ENCODE results near the gene TTC27.
"Not testable (repeated sequence)": the region's sequence is repeated elsewhere in the genome, so short reads cannot be mapped to it uniquely, and the experiment has no call there.

The TTC27 gene

DNA sequence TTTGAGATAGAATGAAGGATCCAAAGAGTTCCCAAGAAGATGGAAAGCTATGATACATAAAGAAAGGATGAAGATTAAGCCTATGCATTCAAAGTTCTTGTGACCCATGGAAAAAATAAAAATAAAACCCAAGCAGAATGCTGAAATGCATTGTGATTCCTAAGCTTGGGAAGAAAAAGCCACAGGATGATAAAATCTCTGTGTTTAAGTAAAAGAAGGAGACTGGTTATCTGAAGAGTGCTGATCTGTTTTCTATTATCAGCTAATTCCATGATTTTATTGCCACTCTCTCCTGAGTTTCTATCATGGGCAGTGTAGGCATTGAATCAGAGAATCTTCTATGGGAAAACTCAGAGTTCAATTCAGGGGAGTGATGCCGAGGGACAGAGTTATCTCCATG lies 215.8 kb downstream of the TTC27 start:
- Mint-ChIP-seq H3K36me3 (ENCODE audit: low read depth) (no peaks in the 10 kb centered on the region), H3K27me3 (no peaks in the 10 kb centered on the region), H3K9me3 (no peaks in the 10 kb centered on the region), H3K4me1 (ENCODE audit: low read depth) (no peaks in the 10 kb centered on the region), H3K27ac (no peak overlapping the region), H3K4me3 (no peak overlapping the region)

GRCh38 chr2:32844253-32844652 lies 216.4 kb downstream of the TTC27 start:
- Mint-ChIP-seq H3K27me3 (no peaks in the 10 kb centered on the region), H3K27ac (no peak overlapping the region), H3K9me3 (no peaks in the 10 kb centered on the region)

GRCh38 chr2:32846274-32846673 lies 218.4 kb downstream of the TTC27 start:
- H3K27me3 Mint-ChIP-seq; H3K4me1 Mint-ChIP-seq (ENCODE audit: low read depth); H3K9me3 Mint-ChIP-seq; H3K36me3 Mint-ChIP-seq (ENCODE audit: low read depth); H3K4me3 Mint-ChIP-seq; H3K27ac Mint-ChIP-seq: not testable (repeated sequence)

More at GRCh38 chr2:32844253-32844652, 216.4 kb downstream of the TTC27 start:
- Mint-ChIP-seq H3K4me3 (no peak overlapping the region), H3K36me3 (ENCODE audit: low read depth) (no peaks in the 10 kb centered on the region), H3K4me1 (ENCODE audit: low read depth) (no peaks in the 10 kb centered on the region)

- no peaks in the 10 kb centered on the region for H3K36me3 Mint-ChIP-seq (ENCODE audit: low read depth)
- H3K4me1 Mint-ChIP-seq (ENCODE audit: low read depth) = no peaks in the 10 kb centered on the region
- no peak overlapping the region for H3K27ac Mint-ChIP-seq
- peaks cover 4% of the 10 kb centered on the region for H3K27me3 Mint-ChIP-seq
- no peak overlapping the region for H3K4me3 Mint-ChIP-seq
- no peaks in the 10 kb centered on the region for H3K9me3 Mint-ChIP-seq
Observed at GRCh38 chr2:32847734-32848133, 219.9 kb downstream of the TTC27 start.

- H3K27ac Mint-ChIP-seq = no peak overlapping the region
- no peaks in the 10 kb centered on the region for H3K4me1 Mint-ChIP-seq (ENCODE audit: low read depth)
- H3K4me3 Mint-ChIP-seq = no peak overlapping the region
- no peaks in the 10 kb centered on the region for H3K9me3 Mint-ChIP-seq
- peaks cover 4% of the 10 kb centered on the region for H3K27me3 Mint-ChIP-seq
- H3K36me3 Mint-ChIP-seq (ENCODE audit: low read depth) = no peaks in the 10 kb centered on the region
Observed at GRCh38 chr2:32849456-32850194, 221.8 kb downstream of the TTC27 start.

GRCh38 chr2:32851777-32852439 lies 224.1 kb downstream of the TTC27 start:
- H3K27me3 Mint-ChIP-seq = peaks cover 4% of the 10 kb centered on the region
- H3K4me3 Mint-ChIP-seq = no peak overlapping the region
- H3K9me3 Mint-ChIP-seq = no peaks in the 10 kb centered on the region
- H3K27ac Mint-ChIP-seq = no peak overlapping the region
- no peaks in the 10 kb centered on the region for H3K4me1 Mint-ChIP-seq (ENCODE audit: low read depth)
- H3K36me3 Mint-ChIP-seq (ENCODE audit: low read depth) = no peaks in the 10 kb centered on the region

DNA sequence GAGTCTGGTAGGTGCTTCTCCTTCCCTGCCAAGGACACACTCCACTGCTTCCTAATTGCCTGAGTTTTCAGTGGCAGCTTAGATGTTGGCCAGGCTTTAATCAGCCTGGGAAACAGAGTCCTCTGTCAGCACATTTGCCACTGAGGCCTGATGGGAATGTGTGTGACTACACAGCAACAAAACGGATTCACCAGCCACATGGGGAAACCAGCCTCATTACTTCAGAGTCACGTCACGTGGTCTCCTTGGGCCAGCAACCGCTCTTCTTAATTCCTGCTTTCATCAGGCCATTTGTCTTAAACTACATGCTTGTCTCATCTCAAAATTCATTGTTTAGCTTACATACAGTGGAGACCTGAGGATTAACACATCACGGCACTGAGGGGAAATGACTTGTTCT lies 225.0 kb downstream of the TTC27 start:
- Mint-ChIP-seq H3K4me1 (ENCODE audit: low read depth) (no peaks in the 10 kb centered on the region), H3K4me3 (no peak overlapping the region), H3K27me3 (peaks cover 4% of the 10 kb centered on the region), H3K27ac (no peak overlapping the region), H3K9me3 (no peaks in the 10 kb centered on the region), H3K36me3 (ENCODE audit: low read depth) (no peaks in the 10 kb centered on the region)

DNA sequence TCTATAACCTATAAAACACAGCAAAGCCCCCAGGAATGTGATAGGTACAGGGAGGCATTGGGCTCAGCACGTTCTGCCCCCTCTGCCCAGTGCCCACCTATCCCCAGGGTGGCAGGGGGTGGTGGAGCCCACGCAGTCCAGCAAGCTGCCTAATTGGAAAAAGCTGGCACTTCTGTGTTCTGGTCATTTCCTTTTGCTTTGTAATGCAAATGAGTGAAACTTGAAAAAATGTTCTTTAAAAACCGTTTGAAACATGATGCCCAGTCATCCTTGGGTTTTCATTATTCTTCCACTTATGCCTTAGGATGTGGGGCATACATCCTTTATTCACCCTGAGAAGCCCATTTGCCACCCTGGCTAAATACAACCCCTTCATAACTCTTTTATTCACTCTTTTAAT lies 229.0 kb downstream of the TTC27 start:
- Mint-ChIP-seq H3K9me3 (no peaks in the 10 kb centered on the region), H3K36me3 (ENCODE audit: low read depth) (no peaks in the 10 kb centered on the region), H3K4me1 (ENCODE audit: low read depth) (no peaks in the 10 kb centered on the region), H3K27me3 (peaks cover 6% of the 10 kb centered on the region), H3K4me3 (no peak overlapping the region), H3K27ac (no peak overlapping the region)

DNA sequence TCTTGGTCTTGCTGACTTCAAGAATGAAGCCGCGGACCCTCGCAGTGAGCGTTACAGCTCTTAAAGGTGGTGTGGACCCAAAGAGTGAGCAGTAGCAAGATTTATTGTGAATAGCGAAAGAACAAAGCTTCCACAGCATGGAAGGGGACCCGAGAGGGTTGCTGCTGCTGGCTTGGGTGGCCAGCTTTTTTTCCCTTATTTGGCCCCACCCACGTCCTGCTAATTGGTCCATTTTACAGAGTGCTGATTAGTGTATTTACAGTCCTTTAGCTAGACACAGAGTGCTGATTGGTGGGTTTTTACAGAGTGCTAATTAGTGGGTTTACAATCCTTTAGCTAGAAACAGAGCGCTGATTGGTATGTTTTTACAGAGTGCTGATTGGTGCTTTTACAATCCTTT lies 230.9 kb downstream of the TTC27 start:
- no peak overlapping the region for H3K4me3 Mint-ChIP-seq

GRCh38 chr2:32860385-32860784 lies 232.5 kb downstream of the TTC27 start:
- H3K9me3 Mint-ChIP-seq = no peaks in the 10 kb centered on the region
- peaks cover 7% of the 10 kb centered on the region for H3K4me1 Mint-ChIP-seq (ENCODE audit: low read depth)
- no peak overlapping the region for H3K27ac Mint-ChIP-seq
- peaks cover 6% of the 10 kb centered on the region for H3K27me3 Mint-ChIP-seq
- H3K4me3 Mint-ChIP-seq = no peak overlapping the region
- H3K36me3 Mint-ChIP-seq (ENCODE audit: low read depth) = no peaks in the 10 kb centered on the region

More for the DNA sequence above, 230.9 kb downstream of the TTC27 start:
- peaks cover 7% of the 10 kb centered on the region for H3K4me1 Mint-ChIP-seq (ENCODE audit: low read depth)
- H3K27ac Mint-ChIP-seq = no peak overlapping the region
- H3K9me3 Mint-ChIP-seq = no peaks in the 10 kb centered on the region
- H3K27me3 Mint-ChIP-seq = peaks cover 6% of the 10 kb centered on the region
- no peaks in the 10 kb centered on the region for H3K36me3 Mint-ChIP-seq (ENCODE audit: low read depth)

GRCh38 chr2:32862269-32863055 lies 234.6 kb downstream of the TTC27 start:
- peaks cover 11% of the 10 kb centered on the region for H3K4me1 Mint-ChIP-seq (ENCODE audit: low read depth)
- H3K27ac Mint-ChIP-seq = peak overlapping the region; percentile 31
- H3K9me3 Mint-ChIP-seq = no peaks in the 10 kb centered on the region
- no peaks in the 10 kb centered on the region for H3K36me3 Mint-ChIP-seq (ENCODE audit: low read depth)
- H3K4me3 Mint-ChIP-seq = no peak overlapping the region
- peaks cover 6% of the 10 kb centered on the region for H3K27me3 Mint-ChIP-seq

- H3K27ac Mint-ChIP-seq = no peak overlapping the region
- H3K36me3 Mint-ChIP-seq (ENCODE audit: low read depth) = no peaks in the 10 kb centered on the region
- H3K27me3 Mint-ChIP-seq = peaks cover 6% of the 10 kb centered on the region
- no peaks in the 10 kb centered on the region for H3K9me3 Mint-ChIP-seq
- peaks cover 11% of the 10 kb centered on the region for H3K4me1 Mint-ChIP-seq (ENCODE audit: low read depth)
- no peak overlapping the region for H3K4me3 Mint-ChIP-seq
Observed at GRCh38 chr2:32863326-32863725, 235.5 kb downstream of the TTC27 start.

GRCh38 chr2:32863803-32864202 lies 236.0 kb downstream of the TTC27 start:
- no peaks in the 10 kb centered on the region for H3K36me3 Mint-ChIP-seq (ENCODE audit: low read depth)
- H3K4me1 Mint-ChIP-seq (ENCODE audit: low read depth) = peaks cover 11% of the 10 kb centered on the region
- no peak overlapping the region for H3K27ac Mint-ChIP-seq
- H3K27me3 Mint-ChIP-seq = peaks cover 6% of the 10 kb centered on the region
- H3K9me3 Mint-ChIP-seq = no peaks in the 10 kb centered on the region
- no peak overlapping the region for H3K4me3 Mint-ChIP-seq

GRCh38 chr2:32864334-32865111 lies 236.7 kb downstream of the TTC27 start:
- Mint-ChIP-seq H3K4me1 (ENCODE audit: low read depth) (peaks cover 11% of the 10 kb centered on the region), H3K36me3 (ENCODE audit: low read depth) (no peaks in the 10 kb centered on the region), H3K27ac (no peak overlapping the region), H3K27me3 (peaks cover 6% of the 10 kb centered on the region), H3K4me3 (no peak overlapping the region), H3K9me3 (no peaks in the 10 kb centered on the region)

Data from stimulated activated naive CD8-positive, alpha-beta T cell treated with anti-CD3 and anti-CD28 coated beads, Interleukin-15, Interleukin-2, amounts not matched to agents 100 ng/mL and 50 ng/mL, for 24 hours (primary cell).